Activated CD8-positive, alpha-beta memory T cell treated with anti-CD3 and anti-CD28 coated beads, Interleukin-2, amount 50 U/mL, for 48 hours (primary cell): ENCODE data around the gene TOR4A.
A peak's percentile ranks its signal among the peaks of the same experiment; 100 is the strongest.
"Not testable (repeated sequence)": the region's sequence is repeated elsewhere in the genome, so short reads cannot be mapped to it uniquely, and the experiment has no call there.

Experiments used
- DNase-seq: peaks from one replicate; pipeline ENCODE4 v3.0.0-alpha.2; 2020

The TOR4A gene

DNA sequence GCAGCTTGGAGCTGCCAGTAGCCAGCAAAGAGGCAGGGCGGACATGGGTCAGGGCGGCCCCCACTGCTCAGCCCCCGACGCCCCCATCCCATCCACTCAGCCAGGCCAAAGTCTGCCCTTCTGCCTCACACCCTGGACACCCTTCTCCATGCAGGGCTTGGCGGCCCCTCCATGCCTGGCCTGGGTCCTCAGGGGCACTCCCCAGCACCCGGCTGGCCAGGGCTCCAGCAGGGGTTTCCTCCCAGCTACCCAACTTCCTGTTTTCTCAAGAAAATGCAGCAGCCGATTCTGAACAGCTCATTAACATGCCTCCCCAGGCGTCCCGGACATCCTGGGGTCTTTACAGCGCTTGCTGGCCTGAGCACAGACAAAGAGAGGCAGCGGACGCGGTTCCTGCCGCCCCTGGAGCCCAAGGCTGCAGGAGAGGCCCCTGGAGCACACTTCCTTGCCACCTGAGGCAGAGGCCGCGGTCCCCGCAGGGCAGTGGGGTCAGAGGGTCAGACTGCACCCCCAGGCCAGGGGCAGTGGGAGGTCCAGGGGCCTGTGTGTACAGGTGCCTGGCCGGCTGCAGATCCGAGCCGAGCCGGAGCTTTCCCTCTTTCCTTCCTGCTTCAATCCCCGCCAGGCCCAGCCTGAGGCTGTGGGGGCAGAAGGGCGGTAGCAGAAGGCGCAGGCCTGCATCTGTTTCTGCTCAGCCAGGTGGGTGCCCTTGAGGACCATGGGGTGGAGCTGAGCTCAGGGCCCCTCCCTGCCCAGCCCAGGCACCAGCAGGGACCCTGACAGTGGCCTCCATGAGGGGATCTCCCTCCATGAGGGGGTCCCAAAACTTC, 43.2 kb downstream of the TOR4A start:
- peak; percentile 56 for DNase-seq

- no peak for DNase-seq
Measured at GRCh38 chr9:137321726-137322361, 44.3 kb downstream of the TOR4A start.

DNA sequence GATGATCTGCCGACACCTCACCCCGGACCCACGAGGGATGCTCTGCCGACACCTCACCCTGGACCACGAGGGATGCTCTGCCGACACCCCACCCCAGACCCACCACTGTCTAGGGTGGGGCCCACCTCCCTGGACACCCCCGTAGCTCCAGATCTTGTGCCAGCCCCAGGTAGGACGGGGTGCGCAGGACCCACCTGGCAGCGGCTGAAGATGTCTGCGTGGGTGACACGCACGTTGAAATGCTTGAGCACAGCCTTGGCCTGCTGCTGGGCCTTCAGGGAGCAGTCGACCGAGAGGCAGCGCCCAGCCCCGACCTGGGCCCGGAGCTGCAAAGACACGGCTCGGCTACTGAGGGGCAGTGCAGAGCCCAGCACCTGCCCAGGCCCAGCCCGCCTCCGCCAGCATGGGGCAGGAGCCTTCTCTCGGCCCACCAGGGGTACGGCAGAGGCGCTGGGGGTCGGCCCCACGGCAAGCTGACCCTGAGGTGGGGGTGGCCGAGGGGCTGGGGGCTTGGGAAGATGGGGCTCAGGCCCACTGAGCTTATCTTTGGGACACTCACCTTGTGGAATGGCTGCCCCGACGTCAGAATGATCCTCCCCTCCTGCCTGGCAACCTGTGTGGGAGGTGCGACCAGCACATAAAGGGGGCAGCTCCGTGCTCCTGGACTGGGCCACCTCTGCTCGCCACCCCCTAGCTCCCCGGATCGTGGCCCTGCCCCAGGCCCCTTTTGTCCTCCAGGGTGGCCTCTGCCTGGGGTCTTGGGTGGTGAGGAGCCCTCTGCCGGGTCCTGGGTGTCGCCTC, 46.2 kb downstream of the TOR4A start:
- DNase-seq = no peak

- no peak for DNase-seq
Measured at GRCh38 chr9:137325124-137325523, 47.6 kb downstream of the TOR4A start.

DNA sequence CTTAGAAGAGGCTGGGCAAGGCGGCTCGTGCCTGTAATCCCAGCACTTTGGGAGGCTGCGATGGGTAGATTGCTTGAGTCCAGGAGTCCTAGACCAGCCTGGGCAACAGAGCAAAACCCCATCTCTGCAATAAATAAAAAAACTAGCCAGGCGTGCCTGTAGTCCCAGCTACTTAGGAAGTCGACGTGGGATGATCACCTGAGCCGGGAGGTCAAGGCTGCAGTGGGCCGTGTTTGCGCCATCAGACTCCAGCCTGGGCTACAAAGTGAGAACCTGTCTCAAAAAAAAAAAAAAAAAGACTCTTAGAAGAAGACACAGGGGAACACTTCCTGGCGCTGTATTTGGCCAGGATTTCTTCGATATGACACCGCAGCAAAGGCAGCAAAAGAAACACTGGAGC, 48.3 kb downstream of the TOR4A start:
- DNase-seq = no peak

GRCh38 chr9:137326445-137327065, 49.0 kb downstream of the TOR4A start:
- DNase-seq = no peak

DNA sequence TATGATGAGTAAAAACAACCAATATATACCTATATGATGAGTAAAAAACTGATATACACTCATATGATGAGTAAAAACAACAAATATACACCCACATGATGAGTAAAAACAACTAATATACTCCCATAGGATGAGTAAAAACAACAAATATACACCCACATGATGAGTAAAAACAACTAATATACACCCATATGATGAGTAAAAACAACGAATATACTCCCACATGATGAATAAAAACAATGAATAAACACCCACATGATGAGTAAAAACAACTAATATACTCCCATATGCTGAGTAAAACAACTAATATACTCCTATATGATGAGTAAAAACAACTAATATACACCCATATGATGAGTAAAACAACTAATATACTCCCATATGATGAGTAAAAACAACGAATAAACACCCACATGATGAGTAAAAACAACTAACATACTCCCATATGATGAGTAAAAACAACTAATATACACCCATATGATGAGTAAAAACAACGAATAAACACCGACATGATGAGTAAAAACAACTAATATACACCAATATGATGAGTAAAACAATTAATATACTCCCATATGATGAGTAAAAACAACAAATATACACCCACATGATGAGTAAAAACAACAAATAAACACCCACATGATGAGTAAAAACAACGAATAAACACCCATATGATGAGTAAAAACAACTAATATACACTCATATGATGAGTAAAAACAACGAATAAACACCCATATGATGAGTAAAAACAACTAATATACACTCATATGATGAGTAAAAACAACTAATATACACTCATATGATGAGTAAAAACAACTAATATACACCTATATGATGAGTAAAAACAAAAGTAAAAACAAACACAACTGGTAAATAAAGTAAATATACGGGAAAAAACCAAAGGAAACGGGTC, 50.4 kb downstream of the TOR4A start:
- not testable (repeated sequence) for DNase-seq

- not testable (repeated sequence) for DNase-seq
Measured at GRCh38 chr9:137329590-137329989, 52.1 kb downstream of the TOR4A start.

GRCh38 chr9:137330689-137331088, 53.2 kb downstream of the TOR4A start:
- no peak for DNase-seq

DNA sequence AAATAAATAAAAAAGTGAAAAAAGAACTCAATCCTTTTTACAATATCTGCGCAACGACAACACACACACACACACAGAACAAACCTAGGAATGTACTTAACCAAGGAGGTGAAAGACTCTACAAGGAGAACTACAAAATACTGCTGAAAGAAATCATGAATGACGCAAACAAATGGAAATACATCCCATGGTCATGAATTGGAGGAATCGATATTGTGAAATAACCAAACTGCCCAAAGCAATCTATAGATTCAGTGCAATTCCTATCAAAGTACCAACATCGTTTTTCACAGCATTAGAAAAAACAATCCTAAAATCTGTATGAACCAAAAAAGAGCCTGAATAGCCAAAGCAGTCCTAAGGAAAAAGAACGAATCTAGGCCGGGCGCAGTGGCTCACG, 54.4 kb downstream of the TOR4A start:
- DNase-seq = no peak
